HG03520 (cell line): ENCODE data around the gene PYM1.
"Not testable (repeated sequence)": the region's sequence is repeated elsewhere in the genome, so short reads cannot be mapped to it uniquely, and the experiment has no call there.

ENCODE experiments used
- ATAC-seq: cut with Tn5 transposase; IDR thresholded peaks from one replicate; pipeline ENCODE4 v1.9.1; 2021; ENCODE audit warnings: mild to moderate bottlenecking, moderate library complexity; ENCODE audit not compliant: unreplicated experiment

The PYM1 gene

GRCh38 chr12:55940065-55940732 lies 12.5 kb upstream of the PYM1 start:
- ATAC-seq = peak; percentile 94

GRCh38 chr12:55938826-55939501 lies 11.3 kb upstream of the PYM1 start:
- ATAC-seq = no peak

GRCh38 chr12:55937981-55938380 lies 10.3 kb upstream of the PYM1 start:
- no peak for ATAC-seq

GRCh38 chr12:55935738-55936151 lies 8.1 kb upstream of the PYM1 start:
- ATAC-seq = no peak

- no peak for ATAC-seq
These were observed 7.1 kb upstream of the PYM1 start for GRCh38 chr12:55934773-55935172.

- no peak for ATAC-seq
These were observed 6.4 kb upstream of the PYM1 start for GRCh38 chr12:55933799-55934742.

- ATAC-seq = no peak
These were observed 5.6 kb upstream of the PYM1 start for GRCh38 chr12:55933169-55933798.

GRCh38 chr12:55932551-55932910 lies 4.8 kb upstream of the PYM1 start:
- ATAC-seq = no peak

- no peak for ATAC-seq
These were observed 4.3 kb upstream of the PYM1 start for GRCh38 chr12:55931780-55932550.

- no peak for ATAC-seq
These were observed 3.7 kb upstream of the PYM1 start for GRCh38 chr12:55931317-55931779.

GRCh38 chr12:55930771-55931316 lies 3.1 kb upstream of the PYM1 start, which contains the start of gene DGKA:
Gene DGKA (plus strand): TSS chr12:55931162. CDS start chr12:55936504, 5,342 bp downstream.
- no peak for ATAC-seq

GRCh38 chr12:55929306-55929791 lies 1.7 kb upstream of the PYM1 start:
- no peak for ATAC-seq

GRCh38 chr12:55926738-55927587 lies 731 bp downstream of the PYM1 start:
- ATAC-seq = peak; percentile 44

- ATAC-seq = no peak
These were observed 1.6 kb downstream of the PYM1 start for GRCh38 chr12:55925870-55926737.

- ATAC-seq = no peak
These were observed 2.3 kb downstream of the PYM1 start for GRCh38 chr12:55925371-55925770.

GRCh38 chr12:55923648-55924047 lies 4.0 kb downstream of the PYM1 start:
- ATAC-seq = not testable (repeated sequence)

- no peak for ATAC-seq
These were observed 5.6 kb downstream of the PYM1 start for GRCh38 chr12:55922126-55922525.

GRCh38 chr12:55919032-55919431 lies 8.7 kb downstream of the PYM1 start:
- ATAC-seq = not testable (repeated sequence)
